ENCODE measurements around the gene KHK.

KHK gene

GRCh38 chr2:27081984-27082772, 4.4 kb upstream of the KHK start:
- no peak for DNase-seq (ENCODE audit: low spot score)

- DNase-seq (ENCODE audit: low spot score): no peak
Measured at GRCh38 chr2:27082773-27083409, 3.7 kb upstream of the KHK start.

GRCh38 chr2:27083410-27084296, 2.9 kb upstream of the KHK start:
- no peak for DNase-seq (ENCODE audit: low spot score)

- no peak for DNase-seq (ENCODE audit: low spot score)
Measured at GRCh38 chr2:27084297-27085061, 2.1 kb upstream of the KHK start.

- no peak for DNase-seq (ENCODE audit: low spot score)
Measured at GRCh38 chr2:27085062-27085672, 1.4 kb upstream of the KHK start.

- peak; percentile 32 for DNase-seq (ENCODE audit: low spot score)
Measured at GRCh38 chr2:27085673-27086089, 891 bp upstream of the KHK start.

GRCh38 chr2:27086090-27086723, 365 bp upstream of the KHK start:
- DNase-seq (ENCODE audit: low spot score): peak; percentile 98

GRCh38 chr2:27087823-27088410, 1.3 kb downstream of the KHK start:
- no peak for DNase-seq (ENCODE audit: low spot score)

GRCh38 chr2:27088634-27089033, 2.1 kb downstream of the KHK start:
- no peak for DNase-seq (ENCODE audit: low spot score)

- no peak for DNase-seq (ENCODE audit: low spot score)
Measured at GRCh38 chr2:27089111-27089954, 2.8 kb downstream of the KHK start.

GRCh38 chr2:27091746-27092695, 5.4 kb downstream of the KHK start:
- no peak for DNase-seq (ENCODE audit: low spot score)

GRCh38 chr2:27092696-27093429, 6.3 kb downstream of the KHK start:
- no peak for DNase-seq (ENCODE audit: low spot score)

GRCh38 chr2:27093430-27094352, 7.1 kb downstream of the KHK start:
- no peak for DNase-seq (ENCODE audit: low spot score)

- DNase-seq (ENCODE audit: low spot score): no peak
Measured at GRCh38 chr2:27094353-27094984, 7.9 kb downstream of the KHK start.

- no peak for DNase-seq (ENCODE audit: low spot score)
Measured at GRCh38 chr2:27095427-27095744, 8.8 kb downstream of the KHK start.
